K562 (cell line): Measurements from ENCODE around the gene FAM53A. TPM values are rescaled to one million over a fixed set of nuclear protein-coding genes. Genes with fewer than 3 reads are reported as not detected.

Source experiments
- BRCA1 ChIP-seq, 2 experiments: fragments of 450-650 bp in 1 of 2; sonication (generic) in 1 of 2; formaldehyde crosslinking in 1 of 2; IDR thresholded peaks; 2 replicates each; pipeline versions ENCODE4 v1.5.0 to v1.6.1; 2017 to 2020; ENCODE audit warnings: mild to moderate bottlenecking in 1 of 2, missing genetic modification reagents in 1 of 2
- HNRNPLL ChIP-seq: fragments of 200-400 bp; formaldehyde crosslinking; IDR thresholded peaks from 2 replicates; pipeline ENCODE4 v1.6.1; 2017; ENCODE audit warnings: low read length, low read depth, mild to moderate bottlenecking; ENCODE audit not compliant: poor library complexity, severe bottlenecking
- ILK ChIP-seq: fragments of 450-650 bp; IDR thresholded peaks from 2 replicates; pipeline ENCODE4 v1.6.1; 2016; ENCODE audit warnings: missing genetic modification characterization, low read depth, mild to moderate bottlenecking, missing compliant biosample characterization, moderate library complexity, borderline replicate concordance
- KDM2B ChIP-seq: fragments of 250-450 bp; sonication (Bioruptor Pico); IDR thresholded peaks from 2 replicates; pipeline ENCODE4 v1.8.0; 2021; ENCODE audit warnings: mild to moderate bottlenecking, moderate library complexity
- NFE2 ChIP-seq: IDR thresholded peaks from 2 replicates; pipeline ENCODE4 v1.6.1; 2014; ENCODE audit warnings: antibody characterized with exemption, low read depth
- POLR2B ChIP-seq: fragments of 450-650 bp; IDR thresholded peaks from 2 replicates; pipeline ENCODE4 v1.6.1; 2018; ENCODE audit warnings: low read depth; ENCODE audit not compliant: partially characterized antibody
- SAP30 ChIP-seq: fragments of 200-600 bp; sonication (generic); IDR thresholded peaks from 2 replicates; pipeline ENCODE4 v1.6.1; 2012; ENCODE audit warnings: borderline replicate concordance, low read depth, mild to moderate bottlenecking, moderate library complexity, low read length, control low read depth, inconsistent platforms; ENCODE audit not compliant: insufficient read depth, poor library complexity, severe bottlenecking
- SP2 ChIP-seq: IDR thresholded peaks from 2 replicates; pipeline ENCODE4 v1.6.1; 2011; ENCODE audit warnings: mild to moderate bottlenecking, low read depth, low read length, moderate library complexity; ENCODE audit not compliant: poor library complexity, severe bottlenecking; ENCODE audit errors: extremely low read depth
- TFAM ChIP-seq: fragments of 250-450 bp; sonication (Bioruptor Pico); conservative IDR thresholded peaks from 2 replicates; pipeline ENCODE4 v1.5.0; 2021; ENCODE audit warnings: mild to moderate bottlenecking, moderate library complexity
- ZNF778 ChIP-seq: fragments of 450-650 bp; formaldehyde crosslinking; IDR thresholded peaks from 2 replicates; pipeline ENCODE4 v1.4.0; 2020; ENCODE audit warnings: mild to moderate bottlenecking, moderate library complexity
- ZNF830 ChIP-seq: fragments of 250-450 bp; sonication (Bioruptor Pico); IDR thresholded peaks from 2 replicates; pipeline ENCODE4 v1.5.0; 2021; ENCODE audit warnings: mild to moderate bottlenecking
- polyA plus RNA-seq, 8 experiments: library from polyadenylated mRNA; depleted of rRNA in 4 of 8; stranded (reverse) in 5 of 8; unstranded in 3 of 8; fragments of >200 nt; fragmentation: Nextera tagmentation in 2 of 8; fragmentation: Illumina TruSeq in 1 of 8; extraction: Ambion mirVana in 2 of 8; extraction: Trizol in 1 of 8; gene quantifications; 2 replicates each; pipeline versions ENCODE4 v1.2.1 to v1.2.3, GENCODE V29; 2011 to 2014; ENCODE audit warnings: inconsistent platforms in 1 of 8, missing spikeins in 1 of 8
- total RNA-seq, 7 experiments: library from RNA; depleted of rRNA in 6 of 7; stranded (reverse); fragments of >200 nt in 6 of 7; fragmentation: Illumina TruSeq in 2 of 7; extraction: Trizol in 2 of 7; gene quantifications; 2 replicates each; pipeline versions ENCODE4 v1.2.1 to v1.2.3, GENCODE V29; 2011 to 2021; ENCODE audit warnings: low replicate concordance in 1 of 7
- TF ChIP-seq, protein P1 (sequence below): fragments of 250-450 bp; sonication (Bioruptor Pico); IDR thresholded peaks from 2 replicates; pipeline ENCODE4 v1.4.0; 2020
- TF ChIP-seq, protein P2 (sequence below): fragments of 200-400 bp; formaldehyde crosslinking; IDR thresholded peaks from 2 replicates; pipeline ENCODE4 v1.6.1; 2017; ENCODE audit warnings: mild to moderate bottlenecking, low read depth, low read length, moderate library complexity
- TF ChIP-seq, protein P3 (sequence below): fragments of 250-450 bp; sonication (Bioruptor Pico); IDR thresholded peaks from 2 replicates; pipeline ENCODE4 v1.8.0; 2022; ENCODE audit warnings: inconsistent platforms
- TF ChIP-seq, protein P4 (sequence below): fragments of 200-800 bp; sonication (Bioruptor generic); IDR thresholded peaks from 2 replicates; pipeline ENCODE4 v1.6.1; 2017; ENCODE audit warnings: missing genetic modification characterization, missing compliant biosample characterization

The FAM53A gene
- total and polyA plus RNA-seq, 9 of the 15 experiments (the other 6 are each of a cell fraction or from before 2014, with no cell fraction given), result 0.53 to 2.7 (median 1.4) TPM; not detected in 2

DNA sequence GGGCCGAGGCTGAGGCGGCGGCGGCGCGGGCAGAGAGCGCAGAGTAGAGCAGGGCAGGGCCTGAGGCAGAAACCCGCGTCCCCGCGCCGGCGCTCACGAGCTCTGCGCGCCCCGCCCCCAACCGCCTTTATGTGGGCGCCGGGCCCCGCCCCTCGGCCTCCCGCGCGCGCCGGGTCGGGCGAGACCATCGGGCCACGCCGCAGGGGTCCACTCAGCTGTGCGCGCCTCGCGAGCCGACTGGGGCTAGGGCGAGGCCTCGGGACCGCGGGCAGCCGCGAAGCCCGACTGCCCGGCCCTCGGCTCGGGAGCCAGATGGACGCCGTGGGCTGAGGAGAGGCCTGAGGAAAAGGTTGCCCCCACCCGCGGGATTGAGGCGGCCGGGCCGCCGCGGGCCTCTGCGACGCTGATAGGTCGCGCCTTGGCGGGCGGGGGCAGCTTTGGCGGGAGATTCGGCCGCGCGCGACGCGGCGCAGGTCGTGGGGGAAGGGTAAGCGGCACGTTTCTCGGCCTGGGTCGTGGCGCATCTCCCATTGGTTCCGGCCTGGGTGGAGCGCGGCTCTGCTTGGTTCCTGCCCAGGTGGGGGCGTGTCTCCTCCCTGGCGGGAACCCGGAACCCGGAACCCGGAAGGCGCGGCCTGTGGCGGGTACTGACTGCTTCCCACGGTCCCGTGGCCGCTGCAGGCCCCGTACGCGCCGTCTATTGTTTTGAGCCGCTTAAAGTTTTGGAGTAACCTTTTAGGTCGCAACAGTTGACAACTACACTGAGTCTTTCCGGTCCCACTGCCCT is 28.3 kb upstream of the FAM53A start, which contains the start of gene SLBP (continued):
- TF ChIP-seq, protein P1, sequence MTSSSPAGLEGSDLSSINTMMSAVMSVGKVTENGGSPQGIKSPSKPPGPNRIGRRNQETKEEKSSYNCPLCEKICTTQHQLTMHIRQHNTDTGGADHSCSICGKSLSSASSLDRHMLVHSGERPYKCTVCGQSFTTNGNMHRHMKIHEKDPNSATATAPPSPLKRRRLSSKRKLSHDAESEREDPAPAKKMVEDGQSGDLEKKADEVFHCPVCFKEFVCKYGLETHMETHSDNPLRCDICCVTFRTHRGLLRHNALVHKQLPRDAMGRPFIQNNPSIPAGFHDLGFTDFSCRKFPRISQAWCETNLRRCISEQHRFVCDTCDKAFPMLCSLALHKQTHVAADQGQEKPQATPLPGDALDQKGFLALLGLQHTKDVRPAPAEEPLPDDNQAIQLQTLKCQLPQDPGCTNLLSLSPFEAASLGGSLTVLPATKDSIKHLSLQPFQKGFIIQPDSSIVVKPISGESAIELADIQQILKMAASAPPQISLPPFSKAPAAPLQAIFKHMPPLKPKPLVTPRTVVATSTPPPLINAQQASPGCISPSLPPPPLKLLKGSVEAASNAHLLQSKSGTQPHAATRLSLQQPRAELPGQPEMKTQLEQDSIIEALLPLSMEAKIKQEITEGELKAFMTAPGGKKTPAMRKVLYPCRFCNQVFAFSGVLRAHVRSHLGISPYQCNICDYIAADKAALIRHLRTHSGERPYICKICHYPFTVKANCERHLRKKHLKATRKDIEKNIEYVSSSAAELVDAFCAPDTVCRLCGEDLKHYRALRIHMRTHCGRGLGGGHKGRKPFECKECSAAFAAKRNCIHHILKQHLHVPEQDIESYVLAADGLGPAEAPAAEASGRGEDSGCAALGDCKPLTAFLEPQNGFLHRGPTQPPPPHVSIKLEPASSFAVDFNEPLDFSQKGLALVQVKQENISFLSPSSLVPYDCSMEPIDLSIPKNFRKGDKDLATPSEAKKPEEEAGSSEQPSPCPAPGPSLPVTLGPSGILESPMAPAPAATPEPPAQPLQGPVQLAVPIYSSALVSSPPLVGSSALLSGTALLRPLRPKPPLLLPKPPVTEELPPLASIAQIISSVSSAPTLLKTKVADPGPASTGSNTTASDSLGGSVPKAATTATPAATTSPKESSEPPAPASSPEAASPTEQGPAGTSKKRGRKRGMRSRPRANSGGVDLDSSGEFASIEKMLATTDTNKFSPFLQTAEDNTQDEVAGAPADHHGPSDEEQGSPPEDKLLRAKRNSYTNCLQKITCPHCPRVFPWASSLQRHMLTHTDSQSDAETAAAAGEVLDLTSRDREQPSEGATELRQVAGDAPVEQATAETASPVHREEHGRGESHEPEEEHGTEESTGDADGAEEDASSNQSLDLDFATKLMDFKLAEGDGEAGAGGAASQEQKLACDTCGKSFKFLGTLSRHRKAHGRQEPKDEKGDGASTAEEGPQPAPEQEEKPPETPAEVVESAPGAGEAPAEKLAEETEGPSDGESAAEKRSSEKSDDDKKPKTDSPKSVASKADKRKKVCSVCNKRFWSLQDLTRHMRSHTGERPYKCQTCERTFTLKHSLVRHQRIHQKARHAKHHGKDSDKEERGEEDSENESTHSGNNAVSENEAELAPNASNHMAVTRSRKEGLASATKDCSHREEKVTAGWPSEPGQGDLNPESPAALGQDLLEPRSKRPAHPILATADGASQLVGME, result no peak
- TF ChIP-seq TFAM (CRISPR knock-in tag), result no peak
- no peak for TF ChIP-seq KDM2B (CRISPR knock-in tag)
- TF ChIP-seq, protein P2, sequence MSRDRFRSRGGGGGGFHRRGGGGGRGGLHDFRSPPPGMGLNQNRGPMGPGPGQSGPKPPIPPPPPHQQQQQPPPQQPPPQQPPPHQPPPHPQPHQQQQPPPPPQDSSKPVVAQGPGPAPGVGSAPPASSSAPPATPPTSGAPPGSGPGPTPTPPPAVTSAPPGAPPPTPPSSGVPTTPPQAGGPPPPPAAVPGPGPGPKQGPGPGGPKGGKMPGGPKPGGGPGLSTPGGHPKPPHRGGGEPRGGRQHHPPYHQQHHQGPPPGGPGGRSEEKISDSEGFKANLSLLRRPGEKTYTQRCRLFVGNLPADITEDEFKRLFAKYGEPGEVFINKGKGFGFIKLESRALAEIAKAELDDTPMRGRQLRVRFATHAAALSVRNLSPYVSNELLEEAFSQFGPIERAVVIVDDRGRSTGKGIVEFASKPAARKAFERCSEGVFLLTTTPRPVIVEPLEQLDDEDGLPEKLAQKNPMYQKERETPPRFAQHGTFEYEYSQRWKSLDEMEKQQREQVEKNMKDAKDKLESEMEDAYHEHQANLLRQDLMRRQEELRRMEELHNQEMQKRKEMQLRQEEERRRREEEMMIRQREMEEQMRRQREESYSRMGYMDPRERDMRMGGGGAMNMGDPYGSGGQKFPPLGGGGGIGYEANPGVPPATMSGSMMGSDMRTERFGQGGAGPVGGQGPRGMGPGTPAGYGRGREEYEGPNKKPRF, result no peak
- no peak for TF ChIP-seq NFE2
- no peak for TF ChIP-seq SP2
- TF ChIP-seq HNRNPLL, result no peak
- TF ChIP-seq POLR2B, result peak; percentile 75
- TF ChIP-seq ILK (tag), result no peak
- TF ChIP-seq ZNF830 (CRISPR knock-in tag), result no peak
- TF ChIP-seq, protein P3, sequence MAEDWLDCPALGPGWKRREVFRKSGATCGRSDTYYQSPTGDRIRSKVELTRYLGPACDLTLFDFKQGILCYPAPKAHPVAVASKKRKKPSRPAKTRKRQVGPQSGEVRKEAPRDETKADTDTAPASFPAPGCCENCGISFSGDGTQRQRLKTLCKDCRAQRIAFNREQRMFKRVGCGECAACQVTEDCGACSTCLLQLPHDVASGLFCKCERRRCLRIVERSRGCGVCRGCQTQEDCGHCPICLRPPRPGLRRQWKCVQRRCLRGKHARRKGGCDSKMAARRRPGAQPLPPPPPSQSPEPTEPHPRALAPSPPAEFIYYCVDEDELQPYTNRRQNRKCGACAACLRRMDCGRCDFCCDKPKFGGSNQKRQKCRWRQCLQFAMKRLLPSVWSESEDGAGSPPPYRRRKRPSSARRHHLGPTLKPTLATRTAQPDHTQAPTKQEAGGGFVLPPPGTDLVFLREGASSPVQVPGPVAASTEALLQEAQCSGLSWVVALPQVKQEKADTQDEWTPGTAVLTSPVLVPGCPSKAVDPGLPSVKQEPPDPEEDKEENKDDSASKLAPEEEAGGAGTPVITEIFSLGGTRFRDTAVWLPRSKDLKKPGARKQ (CRISPR knock-in tag), result no peak
- peak; percentile 96 for TF ChIP-seq SAP30
- no peak for TF ChIP-seq ZNF778
- TF ChIP-seq, protein P4, sequence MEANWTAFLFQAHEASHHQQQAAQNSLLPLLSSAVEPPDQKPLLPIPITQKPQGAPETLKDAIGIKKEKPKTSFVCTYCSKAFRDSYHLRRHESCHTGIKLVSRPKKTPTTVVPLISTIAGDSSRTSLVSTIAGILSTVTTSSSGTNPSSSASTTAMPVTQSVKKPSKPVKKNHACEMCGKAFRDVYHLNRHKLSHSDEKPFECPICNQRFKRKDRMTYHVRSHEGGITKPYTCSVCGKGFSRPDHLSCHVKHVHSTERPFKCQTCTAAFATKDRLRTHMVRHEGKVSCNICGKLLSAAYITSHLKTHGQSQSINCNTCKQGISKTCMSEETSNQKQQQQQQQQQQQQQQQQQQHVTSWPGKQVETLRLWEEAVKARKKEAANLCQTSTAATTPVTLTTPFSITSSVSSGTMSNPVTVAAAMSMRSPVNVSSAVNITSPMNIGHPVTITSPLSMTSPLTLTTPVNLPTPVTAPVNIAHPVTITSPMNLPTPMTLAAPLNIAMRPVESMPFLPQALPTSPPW, result peak; percentile 89
- TF ChIP-seq BRCA1 (IDR thresholded peaks at IDR 0.05), result no peak
- no peak for TF ChIP-seq BRCA1 (CRISPR knock-in tag; IDR thresholded peaks at IDR 0.05)
